HG03025 (cell line): ENCODE results near the gene SCYL1.

Experiments
- ATAC-seq: cut with Tn5 transposase; IDR thresholded peaks from one replicate; pipeline ENCODE4 v1.9.1; 2021; ENCODE audit warnings: mild to moderate bottlenecking, moderate library complexity; ENCODE audit not compliant: unreplicated experiment, low FRiP score

Gene SCYL1

GRCh38 chr11:65524741-65525545 is at the start of gene SCYL1:
TSS of gene SCYL1 (plus strand) at chr11:65525083. CDS start at chr11:65525154, 71 bp downstream.
- no peak for ATAC-seq

- no peak for ATAC-seq
Observed at GRCh38 chr11:65476632-65477148, 48.2 kb upstream of the SCYL1 start.

- peak; percentile 68 for ATAC-seq
Observed at GRCh38 chr11:65477149-65477965, 47.5 kb upstream of the SCYL1 start.

- no peak for ATAC-seq
Observed at GRCh38 chr11:65478388-65479183, 46.3 kb upstream of the SCYL1 start.

- ATAC-seq = no peak
Observed at GRCh38 chr11:65479184-65480145, 45.4 kb upstream of the SCYL1 start.

GRCh38 chr11:65482306-65482850 is 42.5 kb upstream of the SCYL1 start:
- ATAC-seq = no peak

GRCh38 chr11:65485920-65486219 is 39.0 kb upstream of the SCYL1 start:
- ATAC-seq = no peak

- no peak for ATAC-seq
Observed at GRCh38 chr11:65486570-65487466, 38.1 kb upstream of the SCYL1 start.

- no peak for ATAC-seq
Observed at GRCh38 chr11:65487467-65488272, 37.2 kb upstream of the SCYL1 start.

GRCh38 chr11:65488273-65489034 is 36.4 kb upstream of the SCYL1 start:
- ATAC-seq = no peak

GRCh38 chr11:65489035-65489705 is 35.7 kb upstream of the SCYL1 start:
- ATAC-seq = no peak

- ATAC-seq = no peak
Observed at GRCh38 chr11:65489706-65490320, 35.1 kb upstream of the SCYL1 start.

GRCh38 chr11:65491163-65491465 is 33.8 kb upstream of the SCYL1 start:
- ATAC-seq = no peak

- ATAC-seq = no peak
Observed at GRCh38 chr11:65491614-65492386, 33.1 kb upstream of the SCYL1 start.

- ATAC-seq = no peak
Observed at GRCh38 chr11:65492387-65492636, 32.6 kb upstream of the SCYL1 start.
